ENCODE results near the gene NSRP1.
"Not testable (repeated sequence)": the region's sequence is repeated elsewhere in the genome, so short reads cannot be mapped to it uniquely, and the experiment has no call there.

The NSRP1 gene

GRCh38 chr17:30118635-30119034 is 2.0 kb downstream of the NSRP1 start:
- not testable (repeated sequence) for DNase-seq (ENCODE audit: low spot score)

GRCh38 chr17:30124273-30124796 is 7.7 kb downstream of the NSRP1 start:
- DNase-seq (ENCODE audit: low spot score), result no peak

GRCh38 chr17:30130121-30130520 is 13.5 kb downstream of the NSRP1 start:
- DNase-seq (ENCODE audit: low spot score), result no peak

GRCh38 chr17:30132615-30133014 is 16.0 kb downstream of the NSRP1 start:
- DNase-seq (ENCODE audit: low spot score), result no peak

GRCh38 chr17:30133197-30133596 is 16.6 kb downstream of the NSRP1 start:
- DNase-seq (ENCODE audit: low spot score), result no peak

GRCh38 chr17:30134551-30134950 is 17.9 kb downstream of the NSRP1 start:
- no peak for DNase-seq (ENCODE audit: low spot score)

- DNase-seq (ENCODE audit: low spot score), result no peak
Observed at GRCh38 chr17:30137158-30137557, 20.5 kb downstream of the NSRP1 start.

GRCh38 chr17:30147860-30148259 is 31.2 kb downstream of the NSRP1 start:
- DNase-seq (ENCODE audit: low spot score), result not testable (repeated sequence)

GRCh38 chr17:30148376-30148775 is 31.8 kb downstream of the NSRP1 start:
- DNase-seq (ENCODE audit: low spot score), result no peak

GRCh38 chr17:30151471-30151870 is 34.9 kb downstream of the NSRP1 start:
- DNase-seq (ENCODE audit: low spot score), result no peak

- no peak for DNase-seq (ENCODE audit: low spot score)
Observed at GRCh38 chr17:30153463-30153862, 36.8 kb downstream of the NSRP1 start.

GRCh38 chr17:30155389-30155788 is 38.8 kb downstream of the NSRP1 start:
- DNase-seq (ENCODE audit: low spot score), result no peak

GRCh38 chr17:30158896-30159625 is 42.4 kb downstream of the NSRP1 start:
- DNase-seq (ENCODE audit: low spot score), result no peak

- DNase-seq (ENCODE audit: low spot score), result no peak
Observed at GRCh38 chr17:30160419-30161172, 44.0 kb downstream of the NSRP1 start.

GRCh38 chr17:30161601-30162000 is 45.0 kb downstream of the NSRP1 start:
- DNase-seq (ENCODE audit: low spot score), result no peak

- DNase-seq (ENCODE audit: low spot score), result no peak
Observed at GRCh38 chr17:30164531-30164930, 47.9 kb downstream of the NSRP1 start.

- no peak for DNase-seq (ENCODE audit: low spot score)
Observed at GRCh38 chr17:30165147-30165546, 48.5 kb downstream of the NSRP1 start.

GRCh38 chr17:30165960-30166359 is 49.3 kb downstream of the NSRP1 start:
- no peak for DNase-seq (ENCODE audit: low spot score)

- no peak for DNase-seq (ENCODE audit: low spot score)
Observed at GRCh38 chr17:30170415-30170987, 53.9 kb downstream of the NSRP1 start.

GRCh38 chr17:30172560-30172959 is 55.9 kb downstream of the NSRP1 start:
- DNase-seq (ENCODE audit: low spot score), result no peak

GRCh38 chr17:30173649-30174048 is 57.0 kb downstream of the NSRP1 start:
- DNase-seq (ENCODE audit: low spot score), result no peak

- no peak for DNase-seq (ENCODE audit: low spot score)
Observed at GRCh38 chr17:30174556-30174955, 57.9 kb downstream of the NSRP1 start.

- no peak for DNase-seq (ENCODE audit: low spot score)
Observed at GRCh38 chr17:30176855-30177254, 60.2 kb downstream of the NSRP1 start.
